MG63 (cell line): ENCODE data around the gene PDIA2. TPM values are rescaled to one million over a fixed set of nuclear protein-coding genes. Genes with fewer than 3 reads are reported as not detected.
A peak's percentile ranks its signal among the peaks of the same experiment; 100 is the strongest.

ENCODE experiments used
- DNase-seq: peaks from one replicate; pipeline ENCODE4 v3.0.0-alpha.2; 2020
- H3K27me3 ChIP-seq: fragments of 250-450 bp; sonication (Bioruptor Pico); 2 replicates; pipeline ENCODE4 v1.5.1; 2020; ENCODE audit warnings: mild to moderate bottlenecking, moderate library complexity
- H3K36me3 ChIP-seq: fragments of 250-450 bp; sonication (Bioruptor Pico); 2 replicates; pipeline ENCODE4 v1.5.1; 2020; ENCODE audit warnings: mild to moderate bottlenecking, moderate library complexity
- H3K4me3 ChIP-seq: fragments of 250-450 bp; sonication (Bioruptor Pico); 2 replicates; pipeline ENCODE4 v1.5.1; 2020; ENCODE audit warnings: mild to moderate bottlenecking, moderate library complexity
- H3K9me3 ChIP-seq: fragments of 250-450 bp; sonication (Bioruptor Pico); 2 replicates; pipeline ENCODE4 v1.5.1; 2020; ENCODE audit warnings: mild to moderate bottlenecking, moderate library complexity
- total RNA-seq: library from RNA; depleted of rRNA; stranded (reverse); fragments of >200 nt; shearing (Covaris generic); gene quantifications from 2 replicates; pipeline ENCODE4 v1.2.3, GENCODE V29; 2014; ENCODE audit warnings: low replicate concordance

Gene PDIA2
- total RNA-seq, 1 experiment from 2014 or later: not detected

GRCh38 chr16:272633-273546, 10.1 kb upstream of the PDIA2 start:
- no peak overlapping the region for H3K4me3 ChIP-seq
- no peaks in the 10 kb centered on the region for H3K36me3 ChIP-seq
- no peak for DNase-seq
- no peaks in the 10 kb centered on the region for H3K27me3 ChIP-seq
- no peaks in the 10 kb centered on the region for H3K9me3 ChIP-seq

GRCh38 chr16:273547-274421, 9.2 kb upstream of the PDIA2 start:
- Histone ChIP-seq H3K9me3 (no peaks in the 10 kb centered on the region), H3K4me3 (no peak overlapping the region), H3K36me3 (no peaks in the 10 kb centered on the region), H3K27me3 (no peaks in the 10 kb centered on the region)
- no peak for DNase-seq

- H3K4me3 ChIP-seq: no peak overlapping the region
- DNase-seq: no peak
- no peaks in the 10 kb centered on the region for H3K9me3 ChIP-seq
- H3K36me3 ChIP-seq: no peaks in the 10 kb centered on the region
- H3K27me3 ChIP-seq: no peaks in the 10 kb centered on the region
These were observed 7.8 kb upstream of the PDIA2 start for GRCh38 chr16:275041-275641.

GRCh38 chr16:275786-276232, 7.2 kb upstream of the PDIA2 start, which contains the start of gene RGS11:
RGS11 (minus strand) TSS chr16:275944; CDS start chr16:275911, 33 bp downstream.
- no peak for DNase-seq
- Histone ChIP-seq H3K4me3 (no peak within 1 kb of the TSS), H3K27me3 (peaks cover 2% of the 10 kb centered on the region), H3K36me3 (no peaks in the 10 kb centered on the region), H3K9me3 (no peaks in the 10 kb centered on the region)

- H3K27me3 ChIP-seq: peaks cover 9% of the 10 kb centered on the region
- H3K36me3 ChIP-seq: no peaks in the 10 kb centered on the region
- no peak for DNase-seq
These were observed 6.4 kb upstream of the PDIA2 start for GRCh38 chr16:276426-277077.

GRCh38 chr16:278863-279366, 4.0 kb upstream of the PDIA2 start:
- no peak for DNase-seq
- H3K27me3 ChIP-seq: peaks cover 9% of the 10 kb centered on the region
- no peaks in the 10 kb centered on the region for H3K36me3 ChIP-seq
- H3K9me3 ChIP-seq: no peaks in the 10 kb centered on the region
- H3K4me3 ChIP-seq: no peak overlapping the region

More at GRCh38 chr16:276426-277077, 6.4 kb upstream of the PDIA2 start:
- Histone ChIP-seq H3K4me3 (no peak overlapping the region), H3K9me3 (no peaks in the 10 kb centered on the region)

- no peak for DNase-seq
- H3K27me3 ChIP-seq: peaks cover 9% of the 10 kb centered on the region
- H3K9me3 ChIP-seq: no peaks in the 10 kb centered on the region
- no peak overlapping the region for H3K4me3 ChIP-seq
- no peaks in the 10 kb centered on the region; the same call in 1 of the 2 replicates for H3K36me3 ChIP-seq
These were observed 3.4 kb upstream of the PDIA2 start for GRCh38 chr16:279531-279930.

GRCh38 chr16:280005-280460, 2.9 kb upstream of the PDIA2 start:
- no peak for DNase-seq
- no peak overlapping the region for H3K4me3 ChIP-seq
- H3K9me3 ChIP-seq: no peaks in the 10 kb centered on the region
- peaks cover 2% of the 10 kb centered on the region; the same call in 1 of the 2 replicates for H3K36me3 ChIP-seq
- H3K27me3 ChIP-seq: peaks cover 9% of the 10 kb centered on the region

- peaks cover 2% of the 10 kb centered on the region; the same call in 1 of the 2 replicates for H3K36me3 ChIP-seq
- H3K4me3 ChIP-seq: peak within 1 kb of the TSS; percentile 41
- H3K9me3 ChIP-seq: no peaks in the 10 kb centered on the region
- DNase-seq: peak; percentile 34
- peaks cover 9% of the 10 kb centered on the region for H3K27me3 ChIP-seq
These were observed 2.4 kb upstream of the PDIA2 start, which contains the start of gene ARHGDIG for GRCh38 chr16:280552-280951. ARHGDIG (plus strand) TSS chr16:280591; CDS start chr16:280681, 90 bp downstream.

GRCh38 chr16:280991-281659, 1.8 kb upstream of the PDIA2 start:
- peaks cover 2% of the 10 kb centered on the region; the same call in 1 of the 2 replicates for H3K36me3 ChIP-seq
- peak overlapping the region; percentile 41 for H3K4me3 ChIP-seq
- no peaks in the 10 kb centered on the region for H3K9me3 ChIP-seq
- peaks cover 9% of the 10 kb centered on the region for H3K27me3 ChIP-seq
- DNase-seq: no peak

- no peak for DNase-seq
- Histone ChIP-seq H3K36me3 (peaks cover 2% of the 10 kb centered on the region; the same call in 1 of the 2 replicates), H3K9me3 (no peaks in the 10 kb centered on the region), H3K27me3 (peaks cover 9% of the 10 kb centered on the region), H3K4me3 (no peak overlapping the region)
These were observed 1.2 kb upstream of the PDIA2 start for GRCh38 chr16:281660-282255.

GRCh38 chr16:282491-282890, 473 bp upstream of the PDIA2 start:
- Histone ChIP-seq H3K27me3 (peaks cover 9% of the 10 kb centered on the region), H3K9me3 (no peaks in the 10 kb centered on the region), H3K36me3 (peaks cover 5% of the 10 kb centered on the region), H3K4me3 (no peak overlapping the region)
- DNase-seq: no peak

- H3K4me3 ChIP-seq: no peak overlapping the region
- no peaks in the 10 kb centered on the region for H3K9me3 ChIP-seq
- H3K36me3 ChIP-seq: peaks cover 19% of the 10 kb centered on the region
- no peak for DNase-seq
- H3K27me3 ChIP-seq: peaks cover 9% of the 10 kb centered on the region
These were observed 1.5 kb downstream of the PDIA2 start for GRCh38 chr16:284204-285120.
